ENCODE data around the gene CNNM2.

CNNM2 gene

GRCh38 chr10:102946992-102947391 lies 28.9 kb downstream of the CNNM2 start:
- TF ChIP-seq CTCF (IDR thresholded peaks at IDR 0.05; ENCODE audit: insufficient read depth, low read length) (no peak), REST (IDR thresholded peaks at IDR 0.05; ENCODE audit: insufficient replicate concordance, low read depth) (no peak), POLR2AphosphoS5 (IDR thresholded peaks at IDR 0.05; ENCODE audit: low read depth) (no peak), SPI1 (IDR thresholded peaks at IDR 0.05; ENCODE audit: borderline replicate concordance, low read depth) (no peak)
- H3K27ac ChIP-seq (replicated peaks): no peak overlapping the region
- H3K27me3 ChIP-seq (ENCODE audit: insufficient read depth, poor library complexity, severe bottlenecking): no peaks in the 10 kb centered on the region
- DNase-seq (ENCODE audit: low read depth in 1 of 2, low spot score in 1 of 2): no peak
- no peak overlapping the region for H3K4me3 ChIP-seq (replicated peaks; ENCODE audit: insufficient read depth, low read length)

GRCh38 chr10:102948176-102948575 lies 30.1 kb downstream of the CNNM2 start:
- no peak for DNase-seq (ENCODE audit: low read depth in 1 of 2, low spot score in 1 of 2)
- TF ChIP-seq SPI1 (IDR thresholded peaks at IDR 0.05; ENCODE audit: borderline replicate concordance, low read depth): no peak
- no peak for TF ChIP-seq CTCF (IDR thresholded peaks at IDR 0.05; ENCODE audit: insufficient read depth, low read length)
- TF ChIP-seq REST (IDR thresholded peaks at IDR 0.05; ENCODE audit: insufficient replicate concordance, low read depth): no peak
- no peak for TF ChIP-seq GABPA (IDR thresholded peaks at IDR 0.05; ENCODE audit: low read depth)
- TF ChIP-seq POLR2AphosphoS5 (IDR thresholded peaks at IDR 0.05; ENCODE audit: low read depth): no peak
- H3K27me3 ChIP-seq (ENCODE audit: insufficient read depth, poor library complexity, severe bottlenecking): no peaks in the 10 kb centered on the region
- no peak overlapping the region for H3K27ac ChIP-seq (replicated peaks)
- H3K4me3 ChIP-seq (replicated peaks; ENCODE audit: insufficient read depth, low read length): no peak overlapping the region

- Histone ChIP-seq H3K27me3 (ENCODE audit: insufficient read depth, poor library complexity, severe bottlenecking) (no peaks in the 10 kb centered on the region), H3K4me3 (replicated peaks; ENCODE audit: insufficient read depth, low read length) (no peak overlapping the region), H3K27ac (replicated peaks) (no peak overlapping the region)
- TF ChIP-seq GABPA (IDR thresholded peaks at IDR 0.05; ENCODE audit: low read depth) (no peak), REST (IDR thresholded peaks at IDR 0.05; ENCODE audit: insufficient replicate concordance, low read depth) (no peak), SPI1 (IDR thresholded peaks at IDR 0.05; ENCODE audit: borderline replicate concordance, low read depth) (no peak), CTCF (IDR thresholded peaks at IDR 0.05; ENCODE audit: insufficient read depth, low read length) (no peak), POLR2AphosphoS5 (IDR thresholded peaks at IDR 0.05; ENCODE audit: low read depth) (no peak)
- no peak for DNase-seq (ENCODE audit: low read depth in 1 of 2, low spot score in 1 of 2)
These were observed 30.7 kb downstream of the CNNM2 start for GRCh38 chr10:102948786-102949185.
